RPMI7951 (cell line): Measurements from ENCODE around the gene DCAKD. TPM values are rescaled to one million over a fixed set of nuclear protein-coding genes. Genes with fewer than 3 reads are reported as not detected.
"Not testable (repeated sequence)": the region's sequence is repeated elsewhere in the genome, so short reads cannot be mapped to it uniquely, and the experiment has no call there.

Experiments
- DNase-seq: peaks from one replicate; pipeline ENCODE4 v3.0.0-alpha.2; 2012; ENCODE audit warnings: low read depth
- total RNA-seq: library from RNA; depleted of rRNA; stranded (reverse); fragments of >200 nt; shearing (Covaris generic); gene quantifications from 2 replicates; pipeline ENCODE4 v1.2.3, GENCODE V29; 2014

DCAKD gene
- total RNA-seq, 1 experiment from 2014 or later = 35.9 TPM

DNA sequence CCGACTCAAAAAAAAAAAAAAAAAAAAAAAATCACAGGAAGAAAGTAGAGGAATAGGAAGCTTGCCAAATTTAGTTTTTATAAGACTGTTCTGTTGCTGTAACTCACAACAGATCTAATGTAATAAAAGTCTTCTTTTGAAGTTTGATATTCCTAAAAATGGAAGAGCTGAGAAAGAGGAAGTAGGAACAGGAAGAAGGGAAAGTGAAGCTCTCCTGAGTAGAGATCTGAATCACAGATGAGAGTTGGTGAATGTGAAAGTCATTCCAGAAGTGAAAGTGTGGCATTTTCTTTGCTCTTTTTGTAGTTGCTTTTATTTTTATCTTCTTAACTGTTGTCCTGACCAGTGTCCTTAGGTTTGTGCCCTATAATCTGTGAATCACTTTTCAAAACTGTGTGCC, 11.8 kb upstream of the DCAKD start:
- no peak for DNase-seq

DNA sequence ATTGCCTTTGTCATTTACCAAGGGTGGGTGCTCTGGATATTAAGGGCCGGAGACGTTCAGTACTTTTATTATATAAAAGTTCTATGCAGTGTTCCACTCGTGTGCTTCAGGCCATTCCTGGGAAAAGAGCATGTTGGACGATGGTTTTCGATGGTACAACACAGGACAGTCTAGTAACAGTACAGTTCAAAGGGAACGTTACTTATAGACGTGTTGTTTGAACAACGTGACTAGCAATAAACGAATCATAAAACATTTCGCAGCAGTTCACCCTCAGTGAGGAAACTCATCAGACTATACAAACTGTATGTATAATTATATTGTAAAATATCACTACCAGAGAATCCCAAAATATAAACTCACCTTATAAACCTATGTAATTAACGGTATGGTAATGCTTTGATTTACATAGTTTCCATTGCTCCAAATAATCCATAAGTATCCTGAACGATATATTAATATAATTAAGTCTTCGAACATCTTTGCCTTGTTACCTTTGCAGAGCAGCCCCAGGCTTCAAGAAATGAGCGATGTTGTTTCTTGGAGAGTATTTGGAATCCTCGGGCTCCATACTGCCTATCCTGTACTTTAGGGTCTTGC, 10.3 kb upstream of the DCAKD start:
- no peak for DNase-seq

DNA sequence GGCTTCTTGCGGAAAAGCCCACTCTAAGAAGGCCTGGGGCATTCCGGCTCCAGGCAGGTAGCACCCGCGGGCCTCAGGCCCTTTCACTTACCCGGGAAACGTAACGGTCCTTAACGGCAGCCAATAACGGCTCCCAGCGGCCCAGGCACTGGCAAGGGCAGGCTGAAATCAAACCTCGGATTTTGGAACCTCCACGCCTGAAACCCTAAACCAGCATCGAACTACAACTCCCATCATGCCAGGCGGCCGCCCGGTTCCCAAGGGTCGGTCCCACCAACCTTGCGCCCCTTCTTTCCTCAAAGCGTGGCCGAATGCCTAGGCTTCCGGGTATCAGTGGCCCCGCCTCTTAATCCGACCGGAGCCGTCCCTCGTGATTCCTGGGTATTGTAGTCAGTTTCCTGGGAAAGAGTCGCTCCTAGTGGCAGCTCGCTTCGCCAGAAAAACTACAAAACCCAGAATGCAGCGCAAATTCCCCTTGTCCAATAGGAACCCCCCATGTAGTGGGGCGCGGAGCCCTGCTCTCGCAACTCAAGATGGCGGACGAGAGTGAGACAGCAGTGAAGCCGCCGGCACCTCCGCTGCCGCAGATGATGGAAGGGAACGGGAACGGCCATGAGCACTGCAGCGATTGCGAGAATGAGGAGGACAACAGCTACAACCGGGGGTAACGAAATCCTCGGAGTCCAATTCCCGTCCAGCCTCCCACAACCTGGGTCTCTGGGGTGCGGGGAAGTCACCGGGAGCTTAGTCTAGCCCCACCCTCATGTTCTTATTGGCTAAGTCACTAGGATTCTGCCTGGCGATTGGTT, 9.6 kb upstream of the DCAKD start, which contains the start of gene NMT1:
Gene NMT1 (plus strand): TSS at position 521 of the 809 bp plus-strand sequence. CDS start 13 bp downstream, at position 534.
- DNase-seq = peak; percentile 99

DNA sequence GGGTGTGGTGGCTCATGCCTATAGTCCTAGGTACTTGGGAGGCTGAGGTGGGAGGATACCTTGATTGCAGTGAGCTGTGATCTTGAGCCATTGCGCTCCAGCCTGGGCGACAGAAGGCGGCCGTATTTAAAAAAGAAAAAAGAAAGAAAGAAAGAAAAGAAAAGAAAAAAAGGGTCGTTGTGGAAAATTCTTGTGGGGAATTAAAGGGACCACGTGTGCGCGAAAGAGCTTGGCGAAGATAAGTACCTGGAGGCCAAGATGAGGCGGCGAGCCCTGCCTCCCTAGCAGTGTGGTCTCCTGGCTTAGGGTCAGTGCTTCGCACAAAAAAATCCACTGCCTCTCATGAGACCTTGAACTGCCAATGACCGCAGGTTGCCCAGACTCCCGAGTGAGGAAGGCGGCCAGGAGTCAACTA, 9.0 kb upstream of the DCAKD start:
- DNase-seq = no peak

DNA sequence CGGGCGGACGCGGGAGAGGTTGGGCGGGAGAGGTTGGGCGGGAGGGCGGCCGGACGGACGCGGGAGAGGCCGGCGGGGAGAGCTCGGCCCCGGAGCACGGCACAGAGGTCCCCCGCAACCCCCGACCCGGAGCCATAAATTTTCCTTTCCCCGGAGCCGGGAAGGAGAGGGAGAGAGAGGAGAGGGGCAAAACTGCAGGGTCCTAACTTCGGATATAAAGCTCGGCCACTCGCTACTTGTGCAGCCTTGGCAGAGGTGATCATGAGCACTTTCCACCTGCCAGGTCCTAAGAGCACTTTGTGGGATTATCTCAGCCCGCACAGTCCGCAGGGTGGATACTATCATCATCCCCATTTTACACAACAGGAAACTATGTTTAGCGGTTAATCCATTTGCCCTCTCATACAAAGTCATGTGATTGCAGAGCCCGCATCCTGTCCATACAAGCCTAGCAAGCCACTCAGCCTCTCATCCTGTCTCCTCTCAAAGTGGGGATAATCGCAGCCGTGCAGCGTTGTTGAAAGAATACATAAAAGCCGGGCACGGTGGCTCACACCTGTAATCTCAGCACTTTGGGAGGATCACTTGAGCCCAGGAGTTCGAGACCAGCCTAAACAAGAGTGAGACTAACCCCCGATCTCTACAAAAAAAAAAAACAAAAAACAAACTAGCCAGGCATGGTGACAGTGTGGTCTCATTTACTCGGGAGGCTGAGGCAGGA, 780 bp upstream of the DCAKD start:
- DNase-seq = peak; percentile 32

DNA sequence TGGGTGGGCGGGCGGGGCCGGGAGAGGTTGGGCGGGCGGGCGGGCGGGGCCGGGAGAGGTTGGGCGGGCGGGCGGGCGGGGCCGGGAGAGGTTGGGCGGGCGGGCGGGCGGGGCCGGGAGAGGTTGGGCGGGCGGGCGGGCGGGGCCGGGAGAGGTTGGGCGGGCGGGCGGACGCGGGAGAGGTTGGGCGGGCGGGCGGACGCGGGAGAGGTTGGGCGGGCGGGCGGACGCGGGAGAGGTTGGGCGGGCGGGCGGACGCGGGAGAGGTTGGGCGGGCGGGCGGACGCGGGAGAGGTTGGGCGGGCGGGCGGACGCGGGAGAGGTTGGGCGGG, 254 bp upstream of the DCAKD start:
- DNase-seq = not testable (repeated sequence)

DNA sequence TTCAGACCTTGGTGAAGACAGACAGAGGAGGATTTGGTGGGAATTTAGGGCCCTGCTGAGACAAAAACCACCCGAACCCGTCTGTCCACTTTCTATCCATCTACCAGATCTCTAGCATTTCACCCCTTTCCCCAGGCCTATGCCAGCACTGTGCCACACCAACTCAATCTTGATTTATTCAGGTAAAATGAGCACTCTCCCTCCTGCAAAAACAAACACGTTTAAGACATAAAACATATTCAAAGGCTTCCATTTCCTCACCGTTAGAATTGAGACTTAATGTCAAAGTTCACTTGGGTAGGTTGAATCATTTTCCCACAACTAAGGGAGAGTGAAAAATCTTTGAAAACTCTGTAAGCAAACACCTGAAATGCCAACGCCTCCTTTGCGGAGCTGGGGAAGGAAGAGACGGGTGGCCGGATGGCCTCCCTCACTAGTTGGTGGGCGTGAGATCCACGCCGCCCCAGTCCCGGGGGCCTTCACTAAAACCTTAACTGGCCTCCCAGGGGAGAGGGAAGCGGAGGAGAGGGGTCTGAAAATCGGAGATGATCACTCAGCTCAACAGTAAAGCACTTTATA, 862 bp downstream of the DCAKD start:
- DNase-seq = peak; percentile 23

DNA sequence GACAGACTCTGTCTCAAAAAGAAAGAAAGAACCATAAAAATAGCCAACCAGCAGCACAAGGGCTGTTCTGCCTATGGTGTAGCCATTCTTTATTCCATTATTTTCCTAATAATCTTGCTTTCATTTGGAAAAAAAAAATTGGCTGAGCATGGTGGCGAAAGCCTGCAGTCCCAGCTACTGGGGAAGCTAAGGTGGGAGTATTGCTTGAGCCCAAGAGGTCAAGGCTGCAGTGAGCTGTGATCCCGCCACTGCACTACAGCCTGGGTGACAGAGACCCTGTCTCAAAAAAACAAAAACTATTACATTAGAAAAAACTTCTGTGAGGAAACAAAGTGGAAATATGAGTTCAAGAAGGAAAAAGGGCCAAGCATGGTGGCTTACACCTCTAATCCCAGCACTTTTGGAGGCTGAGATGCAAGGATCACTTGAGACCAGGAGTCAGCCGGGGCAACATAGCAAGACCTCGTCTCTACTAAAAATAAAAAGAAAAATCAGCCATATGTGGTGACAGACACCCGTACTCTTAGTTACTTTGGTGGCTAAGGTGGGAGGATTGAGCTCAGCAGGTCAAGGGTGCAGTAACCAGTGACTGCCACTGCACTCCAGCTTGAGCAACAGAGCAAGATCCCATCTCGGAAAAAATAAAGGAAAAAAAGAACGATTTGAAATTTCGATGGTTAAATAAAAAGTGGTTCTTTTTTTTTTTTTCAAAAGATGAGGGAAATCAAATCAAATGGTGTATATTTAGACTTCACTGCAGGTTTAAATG, 2.5 kb downstream of the DCAKD start:
- DNase-seq = no peak

DNA sequence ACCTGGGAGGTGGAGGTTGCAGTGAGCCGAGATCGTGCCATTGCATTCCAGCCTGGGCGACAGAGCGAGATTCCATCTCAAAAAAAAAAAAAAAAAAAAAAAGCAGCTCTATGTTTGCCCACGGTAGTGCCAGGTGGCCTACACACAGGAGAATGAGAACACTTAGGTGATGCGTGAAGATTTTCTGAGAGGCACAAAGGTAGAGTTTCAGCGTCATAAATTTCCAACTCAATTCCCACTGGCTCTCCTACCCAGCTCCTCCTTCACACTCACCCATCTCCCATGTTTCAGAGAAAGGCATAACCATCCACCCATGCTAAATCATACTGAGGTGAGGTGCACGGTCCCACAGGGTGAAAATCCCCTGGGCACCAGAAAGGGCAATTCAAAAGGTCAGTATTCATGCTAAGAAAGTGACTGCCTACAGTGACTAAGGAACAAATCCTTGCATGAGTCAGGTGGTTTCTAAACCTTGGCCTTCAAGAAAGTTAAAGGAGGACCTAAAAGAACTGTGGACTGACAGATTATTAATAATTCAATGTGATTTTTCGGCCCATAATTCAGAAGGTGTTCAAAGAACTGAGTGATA, 4.8 kb downstream of the DCAKD start:
- DNase-seq = no peak

DNA sequence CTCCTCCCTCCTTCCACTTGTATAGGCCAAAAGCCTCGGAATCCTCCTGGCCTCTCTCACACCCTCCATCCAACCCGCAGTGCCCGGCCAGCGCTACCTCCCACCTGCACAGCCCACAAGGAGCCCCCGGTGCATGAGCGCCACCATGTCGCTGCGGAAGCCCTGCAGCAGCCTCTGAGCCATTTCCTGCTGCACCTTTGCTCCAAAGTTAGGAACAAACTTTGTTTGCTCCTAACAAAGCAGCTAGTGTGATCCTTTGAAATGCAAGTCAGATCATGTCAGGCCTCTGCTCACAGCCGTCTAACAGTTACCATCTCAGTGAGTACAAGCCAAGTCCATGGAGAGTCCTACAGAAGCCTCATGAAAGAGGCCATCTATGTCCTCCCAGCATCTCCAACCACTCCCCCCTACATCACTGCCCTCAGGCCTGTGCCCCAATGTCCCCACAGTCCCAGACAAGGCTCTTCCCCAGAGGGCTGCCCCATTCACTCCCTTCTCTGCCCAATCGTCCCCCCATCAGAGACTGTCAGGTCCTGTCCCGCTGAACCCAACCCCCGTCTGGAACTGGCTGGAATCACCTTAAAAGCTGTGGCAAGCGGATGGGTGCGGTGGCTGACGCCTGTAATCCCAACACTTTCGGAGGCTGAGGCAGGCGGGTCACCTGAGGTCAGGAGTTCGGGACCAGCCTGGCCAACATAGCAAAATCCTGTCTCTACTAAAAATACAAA, 7.5 kb downstream of the DCAKD start:
- DNase-seq = no peak

DNA sequence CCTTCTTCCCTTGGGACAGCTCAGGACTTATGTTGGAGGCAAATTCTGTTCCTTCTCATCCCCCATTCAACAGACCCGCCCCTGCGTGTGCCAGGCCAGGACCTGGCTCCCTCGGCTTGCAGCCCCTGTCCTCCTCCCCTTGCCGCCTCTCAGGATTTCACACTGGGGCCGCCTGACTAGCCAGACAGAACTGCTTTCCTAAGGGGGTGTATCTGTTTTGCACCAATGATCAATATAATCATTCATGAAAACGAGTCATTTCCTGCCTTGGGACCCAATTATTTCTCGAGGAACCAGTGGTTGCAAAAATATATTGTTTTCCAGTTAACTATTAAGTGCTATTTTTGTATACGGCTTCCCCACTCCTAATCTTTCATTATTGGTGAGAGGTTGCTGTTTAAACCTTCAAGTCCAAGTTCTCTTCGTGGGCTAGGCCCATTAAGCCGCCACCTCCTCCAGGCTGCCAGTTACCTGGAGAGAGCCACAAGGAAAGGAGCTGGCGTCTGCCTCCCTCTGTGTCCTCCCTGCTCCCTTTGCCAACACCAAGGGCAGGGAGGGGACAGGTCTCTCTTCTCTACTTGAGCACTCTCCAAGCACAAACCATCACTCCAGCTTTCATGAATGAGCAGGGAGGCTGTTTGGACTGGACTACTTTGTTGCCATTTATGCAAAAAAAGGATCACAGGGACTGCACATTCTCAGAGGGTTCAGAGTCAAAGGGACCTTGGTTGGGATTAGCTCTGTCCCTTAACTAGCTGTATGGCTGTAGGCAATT, 8.9 kb downstream of the DCAKD start:
- no peak for DNase-seq

DNA sequence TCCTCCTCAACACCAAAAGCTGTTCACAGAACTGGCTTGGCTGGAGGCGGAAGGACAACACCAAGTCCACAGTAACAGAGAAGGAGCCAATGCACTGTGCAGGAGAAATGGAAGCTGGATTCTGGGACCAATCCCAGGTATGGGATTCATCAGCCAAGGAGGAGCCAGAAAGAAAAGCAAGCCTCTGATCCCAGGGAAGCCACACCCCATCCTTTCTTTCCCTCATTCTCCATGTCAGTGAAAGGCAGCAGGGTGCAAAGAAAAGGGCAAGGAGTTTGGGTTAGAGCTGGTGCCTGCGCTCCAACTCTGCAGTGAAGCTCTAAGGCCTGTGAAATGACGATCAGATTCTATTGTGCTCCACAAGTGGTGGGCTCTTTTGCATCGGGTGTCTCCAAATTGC, 11.0 kb downstream of the DCAKD start:
- no peak for DNase-seq

DNA sequence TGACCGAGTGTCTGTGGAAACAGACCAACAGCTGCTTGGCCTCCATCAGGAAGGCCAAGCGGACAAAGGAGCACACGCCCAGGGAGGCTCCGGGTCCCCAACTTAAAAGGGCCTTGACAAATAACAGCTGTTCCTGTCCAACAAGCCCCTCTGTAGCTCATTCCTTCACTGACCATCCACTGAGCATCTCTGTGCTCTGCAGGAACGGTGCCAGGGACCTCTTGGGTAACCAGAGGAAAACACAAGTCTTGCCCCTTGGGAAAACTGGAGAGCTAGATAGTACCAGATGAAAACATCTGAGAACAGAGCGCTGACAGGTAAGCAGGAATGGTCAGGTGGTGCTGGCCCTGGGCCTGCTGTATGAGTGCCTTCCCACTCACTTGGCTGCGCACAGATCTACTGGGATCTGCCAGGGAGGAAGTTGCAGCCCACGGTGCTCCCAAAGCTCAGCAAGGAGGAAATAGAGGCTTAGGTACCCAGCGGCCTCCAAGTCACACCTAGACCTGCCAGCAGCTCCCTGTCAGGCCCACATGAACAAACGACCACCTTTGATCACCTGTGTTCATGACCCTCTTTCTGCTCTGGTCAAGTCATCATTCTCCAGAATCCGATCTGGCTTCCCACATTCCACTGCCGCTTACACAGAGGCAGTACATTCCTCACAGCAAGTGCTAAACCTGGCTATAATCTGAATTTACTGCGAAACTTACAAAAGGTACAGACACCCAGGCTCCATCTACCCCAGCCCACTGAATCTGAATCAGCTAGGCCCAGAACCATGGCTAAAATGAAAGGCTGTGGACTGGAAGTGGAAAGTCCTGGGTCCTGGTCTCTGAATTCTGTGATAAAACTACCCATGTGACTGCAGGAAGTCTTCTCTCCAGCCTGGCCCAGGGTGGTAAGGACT, 12.5 kb downstream of the DCAKD start:
- no peak for DNase-seq

DNA sequence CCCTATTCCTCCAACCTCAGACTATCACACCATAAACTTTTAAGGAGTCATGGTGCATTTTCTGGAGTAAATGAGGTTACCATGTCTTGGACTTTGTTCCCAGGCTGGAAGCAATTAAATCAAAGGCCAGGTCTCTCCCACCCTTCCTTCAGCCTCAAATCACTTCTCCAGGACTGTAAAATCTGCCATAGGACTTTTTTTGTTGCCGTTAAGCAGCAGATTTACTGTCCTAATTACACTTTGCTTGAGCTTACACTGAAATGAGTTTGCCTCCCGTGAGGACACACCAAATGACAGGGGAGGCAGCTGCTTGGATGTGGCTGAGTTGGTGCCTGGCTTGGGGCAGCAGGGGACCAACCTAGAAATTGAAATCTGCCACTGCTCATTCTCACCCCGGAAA, 14.7 kb downstream of the DCAKD start:
- DNase-seq = no peak

DNA sequence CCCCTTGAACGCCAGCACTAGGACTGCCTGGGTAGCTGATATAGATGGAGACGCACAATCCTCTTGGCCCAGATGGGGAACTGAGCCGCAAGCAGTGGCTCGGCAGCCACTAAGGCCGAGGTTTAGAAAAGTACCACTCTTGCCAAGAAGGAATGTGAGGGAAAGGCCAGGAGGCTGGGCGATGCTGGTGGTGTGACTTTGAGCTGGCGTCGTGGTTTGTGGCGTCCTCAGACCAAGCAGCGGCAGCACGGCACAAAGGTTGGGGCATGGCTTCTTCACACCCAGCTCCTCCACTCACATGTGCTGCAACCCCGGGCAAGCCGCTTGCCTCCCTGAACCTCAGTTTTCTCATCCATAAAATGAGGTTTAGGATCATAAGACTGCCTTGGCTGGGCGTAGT, 15.6 kb downstream of the DCAKD start:
- DNase-seq = no peak

DNA sequence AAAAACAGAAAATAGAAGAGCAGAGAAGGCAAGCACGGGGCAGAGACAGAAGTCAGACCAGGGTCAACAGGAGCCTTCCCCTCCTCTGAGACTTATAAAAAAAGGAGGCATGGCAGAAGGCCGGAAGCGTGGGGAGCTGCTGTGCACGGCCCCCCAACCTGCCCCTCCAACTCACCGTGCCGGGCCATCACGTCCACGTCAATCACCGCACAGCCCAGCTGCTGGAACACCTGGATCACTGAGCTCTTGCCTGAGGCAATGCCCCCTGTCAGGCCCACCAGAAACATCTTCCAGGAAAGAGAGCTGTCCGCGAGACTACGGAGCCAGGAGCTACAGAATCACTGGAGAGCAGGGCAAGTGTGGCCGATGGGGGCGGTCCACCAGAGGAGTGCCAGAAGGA, 16.8 kb downstream of the DCAKD start:
- DNase-seq = no peak

DNA sequence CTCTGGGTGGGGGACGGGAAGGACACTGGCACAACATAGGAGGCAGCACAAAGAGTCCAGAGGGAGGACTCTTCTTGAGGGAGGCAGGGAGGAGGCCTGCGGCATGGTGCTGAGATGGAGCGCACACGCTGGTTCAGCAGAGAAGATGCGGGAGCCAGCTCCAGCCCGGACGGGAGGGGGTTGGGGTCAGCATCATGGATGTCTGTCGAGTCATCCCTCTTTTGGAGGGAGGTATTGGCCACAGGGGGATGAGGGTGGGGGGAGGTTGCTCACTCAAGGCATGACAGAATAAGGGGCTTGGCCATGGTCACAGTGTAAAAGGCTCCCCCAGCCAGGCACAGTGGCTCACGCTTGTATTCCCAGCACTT, 19.3 kb downstream of the DCAKD start:
- no peak for DNase-seq

DNA sequence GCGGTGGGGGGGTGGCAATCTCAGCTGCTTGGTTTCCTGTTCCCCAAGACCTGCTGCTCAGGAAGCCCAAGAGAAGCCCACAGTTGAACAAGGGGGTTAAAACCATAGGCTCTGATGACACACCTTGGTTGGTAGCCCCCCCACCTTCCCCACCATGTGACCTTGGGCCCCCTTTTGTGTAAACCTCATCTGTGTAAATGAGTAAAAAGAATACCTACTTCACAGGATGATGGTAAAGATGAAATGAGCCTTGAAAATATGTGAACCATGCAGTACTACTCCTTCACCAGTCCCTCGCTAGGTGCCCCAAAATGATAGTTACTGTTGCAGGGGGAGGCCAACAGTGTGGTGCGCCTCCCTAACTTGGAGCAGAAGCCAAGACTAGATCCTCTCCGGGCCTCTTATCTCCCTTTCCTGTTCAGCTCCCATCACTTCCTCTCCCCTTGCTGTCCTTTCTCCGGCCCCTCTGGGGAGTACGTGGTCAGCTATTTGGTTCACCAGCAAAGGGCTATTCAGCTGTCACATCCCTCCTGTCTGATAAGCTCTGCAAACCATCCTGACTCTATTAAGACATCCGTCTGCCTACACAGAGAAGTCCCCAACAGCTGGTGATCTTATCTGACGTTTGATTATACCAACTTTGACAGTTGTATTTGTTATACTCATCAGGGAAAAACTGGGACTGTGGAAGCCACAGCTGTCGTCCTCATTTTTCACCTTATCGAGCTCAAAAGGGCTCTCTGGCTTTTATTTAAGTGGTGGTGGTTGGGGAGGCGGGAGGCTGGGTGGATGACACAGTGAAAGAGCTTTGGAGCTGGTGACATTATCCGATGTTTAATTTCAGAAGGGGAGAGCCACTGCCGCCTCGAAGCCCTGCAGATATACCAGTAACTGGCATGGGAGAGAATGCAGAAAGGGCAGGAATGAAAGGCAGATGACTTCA, 19.9 kb downstream of the DCAKD start:
- no peak for DNase-seq
